ENCODE data around the gene KAT2B.
"Not testable (repeated sequence)": the region's sequence is repeated elsewhere in the genome, so short reads cannot be mapped to it uniquely, and the experiment has no call there.

Gene KAT2B

DNA sequence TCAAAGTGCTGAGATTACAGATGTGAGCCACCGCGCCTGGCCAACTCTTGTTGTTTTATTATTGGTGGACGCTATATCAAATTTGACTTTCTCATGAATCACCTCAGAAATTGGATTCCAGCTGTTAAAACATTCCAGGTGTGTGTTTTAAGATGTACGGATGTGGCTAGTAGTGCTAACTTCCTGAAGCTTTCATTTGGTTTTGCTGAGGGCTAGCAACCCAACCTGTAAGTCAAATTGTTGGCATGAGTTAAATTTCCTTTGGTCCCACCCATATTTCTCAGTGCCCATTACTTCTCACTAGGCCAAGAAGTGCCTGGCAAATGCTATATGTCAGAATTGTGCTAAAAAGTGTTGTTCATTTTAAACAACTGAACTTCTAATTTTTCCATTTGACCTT, 13.1 kb upstream of the KAT2B start:
- H2BK5ac ChIP-seq (ENCODE audit: low read depth, low read length, poor library complexity): no peak overlapping the region
- DNase-seq: no peak
- no peak overlapping the region for H2BK120ac ChIP-seq (ENCODE audit: insufficient read depth, low read length, poor library complexity)
- no peak overlapping the region for H3K18ac ChIP-seq (ENCODE audit: low read length)
- H4K12ac ChIP-seq (ENCODE audit: low read depth, low read length): no peak overlapping the region
- H3K4me1 ChIP-seq (ENCODE audit: control insufficient read depth in 1 of 2, insufficient read depth in 2 of 2, low read length in 2 of 2): no peaks in the 10 kb centered on the region
- H3K79me1 ChIP-seq (ENCODE audit: low read length): no peaks in the 10 kb centered on the region
- no peaks in the 10 kb centered on the region for H3K36me3 ChIP-seq (ENCODE audit: control insufficient read depth in 1 of 2, insufficient read depth in 2 of 2, low read length in 2 of 2)
- no peaks in the 10 kb centered on the region for H3K9me3 ChIP-seq (ENCODE audit: insufficient read depth, low read depth, low read length)
- H3K4me3 ChIP-seq (ENCODE audit: low read depth, low read length): no peak overlapping the region
- WGBS (ENCODE audit: extremely low coverage, insufficient coverage, insufficient read length): no CpG with 5 or more reads among the region's 4 CpGs
- H2BK12ac ChIP-seq (ENCODE audit: low read length): no peak overlapping the region
- no peak overlapping the region for H3K4me2 ChIP-seq (ENCODE audit: low read length)
- no peak overlapping the region for H2AFZ ChIP-seq (ENCODE audit: insufficient read depth, low read length, poor library complexity)
- H3K79me2 ChIP-seq (ENCODE audit: control insufficient read depth, insufficient read depth, low read length, poor library complexity): no peaks in the 10 kb centered on the region
- no peak overlapping the region for H3K27ac ChIP-seq (ENCODE audit: low read depth, low read length)
- H3K4ac ChIP-seq (ENCODE audit: low read depth, low read length): no peak overlapping the region
- no peak overlapping the region for H3K14ac ChIP-seq (ENCODE audit: low read length)
- no peaks in the 10 kb centered on the region for H3K27me3 ChIP-seq (ENCODE audit: insufficient read depth, low read length)
- no peak overlapping the region for H4K8ac ChIP-seq (ENCODE audit: low read depth, low read length)
- no peak overlapping the region for H3K23ac ChIP-seq (ENCODE audit: low read length)
- no peak overlapping the region for H2AK5ac ChIP-seq (ENCODE audit: low read length)
- H4K91ac ChIP-seq (ENCODE audit: low read depth, low read length): no peak overlapping the region
- H3K9ac ChIP-seq (ENCODE audit: low read length): no peak overlapping the region

DNA sequence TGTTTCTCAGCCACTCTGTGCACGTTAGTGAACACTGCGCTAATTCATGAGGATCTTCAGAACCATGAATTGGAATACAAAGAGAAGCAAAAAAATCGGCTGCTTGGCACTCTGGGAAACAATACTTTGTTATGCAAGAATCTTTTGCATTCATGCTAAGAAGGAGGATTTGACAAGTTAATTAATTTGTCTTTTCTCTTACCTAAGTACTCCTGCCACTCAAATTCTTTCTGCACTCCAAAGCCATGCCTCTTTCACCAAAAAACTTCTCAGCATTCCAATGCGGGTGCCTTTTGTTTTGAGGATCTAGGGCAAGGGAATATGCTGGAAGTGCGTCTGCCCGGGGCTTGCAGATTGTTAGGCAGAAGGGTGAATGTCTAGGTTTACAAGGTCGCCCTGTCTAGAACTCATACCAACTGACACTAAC, 11.3 kb upstream of the KAT2B start:
- H2BK120ac ChIP-seq (ENCODE audit: insufficient read depth, low read length, poor library complexity): no peak overlapping the region
- no peak overlapping the region for H3K18ac ChIP-seq (ENCODE audit: low read length)
- no peak overlapping the region for H3K4me2 ChIP-seq (ENCODE audit: low read length)
- no peak overlapping the region for H3K4me3 ChIP-seq (ENCODE audit: low read depth, low read length)
- H3K27ac ChIP-seq (ENCODE audit: low read depth, low read length): no peak overlapping the region
- H3K23ac ChIP-seq (ENCODE audit: low read length): no peak overlapping the region
- H2BK12ac ChIP-seq (ENCODE audit: low read length): no peak overlapping the region
- H2AK5ac ChIP-seq (ENCODE audit: low read length): no peak overlapping the region
- H2BK5ac ChIP-seq (ENCODE audit: low read depth, low read length, poor library complexity): no peak overlapping the region
- H3K4me1 ChIP-seq (ENCODE audit: control insufficient read depth in 1 of 2, insufficient read depth in 2 of 2, low read length in 2 of 2): no peaks in the 10 kb centered on the region
- DNase-seq: peak in 1 of 2 donors; percentile 42
- no peak overlapping the region for H4K8ac ChIP-seq (ENCODE audit: low read depth, low read length)
- no peaks in the 10 kb centered on the region for H3K27me3 ChIP-seq (ENCODE audit: insufficient read depth, low read length)
- H4K91ac ChIP-seq (ENCODE audit: low read depth, low read length): no peak overlapping the region
- no peaks in the 10 kb centered on the region for H3K9me3 ChIP-seq (ENCODE audit: insufficient read depth, low read depth, low read length)
- H3K9ac ChIP-seq (ENCODE audit: low read length): no peak overlapping the region
- H3K14ac ChIP-seq (ENCODE audit: low read length): no peak overlapping the region
- H3K79me2 ChIP-seq (ENCODE audit: control insufficient read depth, insufficient read depth, low read length, poor library complexity): no peaks in the 10 kb centered on the region
- no CpG with 5 or more reads among the region's 7 CpGs for WGBS (ENCODE audit: extremely low coverage, insufficient coverage, insufficient read length)
- no peaks in the 10 kb centered on the region for H3K79me1 ChIP-seq (ENCODE audit: low read length)
- H3K4ac ChIP-seq (ENCODE audit: low read depth, low read length): no peak overlapping the region
- H2AFZ ChIP-seq (ENCODE audit: insufficient read depth, low read length, poor library complexity): peak overlapping the region; percentile 35
- no peak overlapping the region for H4K12ac ChIP-seq (ENCODE audit: low read depth, low read length)
- H3K36me3 ChIP-seq (ENCODE audit: control insufficient read depth in 1 of 2, insufficient read depth in 2 of 2, low read length in 2 of 2): no peaks in the 10 kb centered on the region

DNA sequence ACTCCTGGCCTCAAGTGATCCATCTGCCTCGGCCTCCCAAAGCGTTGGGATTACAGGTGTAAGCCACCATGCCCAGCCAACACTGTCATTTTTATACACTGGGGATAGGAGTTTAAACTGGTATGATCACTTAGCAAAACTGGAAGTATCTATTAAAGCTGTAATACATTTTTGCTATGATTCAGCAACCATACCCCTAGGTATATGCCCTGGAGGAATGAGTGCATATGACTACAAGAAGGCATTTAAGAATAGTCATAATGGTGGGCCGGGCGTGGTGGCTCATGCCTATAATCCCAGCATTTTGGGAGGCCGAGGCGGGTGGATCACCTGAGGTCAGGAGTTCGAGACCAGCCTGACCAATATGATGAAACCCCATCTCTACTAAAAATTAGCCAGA, 8.3 kb upstream of the KAT2B start:
- H3K4me3 ChIP-seq (ENCODE audit: low read depth, low read length); H3K9ac ChIP-seq (ENCODE audit: low read length); H3K36me3 ChIP-seq (ENCODE audit: control insufficient read depth in 1 of 2, insufficient read depth in 2 of 2, low read length in 2 of 2); H3K4ac ChIP-seq (ENCODE audit: low read depth, low read length); H3K27me3 ChIP-seq (ENCODE audit: insufficient read depth, low read length); H2BK5ac ChIP-seq (ENCODE audit: low read depth, low read length, poor library complexity); H4K8ac ChIP-seq (ENCODE audit: low read depth, low read length); H4K12ac ChIP-seq (ENCODE audit: low read depth, low read length); H3K14ac ChIP-seq (ENCODE audit: low read length); H2AK5ac ChIP-seq (ENCODE audit: low read length); H3K79me2 ChIP-seq (ENCODE audit: control insufficient read depth, insufficient read depth, low read length, poor library complexity); H4K91ac ChIP-seq (ENCODE audit: low read depth, low read length); H3K23ac ChIP-seq (ENCODE audit: low read length); H3K18ac ChIP-seq (ENCODE audit: low read length); H2AFZ ChIP-seq (ENCODE audit: insufficient read depth, low read length, poor library complexity); H2BK120ac ChIP-seq (ENCODE audit: insufficient read depth, low read length, poor library complexity); H3K4me1 ChIP-seq (ENCODE audit: control insufficient read depth in 1 of 2, insufficient read depth in 2 of 2, low read length in 2 of 2); H3K9me3 ChIP-seq (ENCODE audit: insufficient read depth, low read depth, low read length); H2BK12ac ChIP-seq (ENCODE audit: low read length); H3K27ac ChIP-seq (ENCODE audit: low read depth, low read length); H3K79me1 ChIP-seq (ENCODE audit: low read length); H3K4me2 ChIP-seq (ENCODE audit: low read length): not testable (repeated sequence)
- DNase-seq: peak; percentile 80 to 92
- no CpG with 5 or more reads among the region's 7 CpGs for WGBS (ENCODE audit: extremely low coverage, insufficient coverage, insufficient read length)

- Histone ChIP-seq H4K12ac (ENCODE audit: low read depth, low read length) (no peak overlapping the region), H3K18ac (ENCODE audit: low read length) (no peak overlapping the region), H3K36me3 (ENCODE audit: control insufficient read depth in 1 of 2, insufficient read depth in 2 of 2, low read length in 2 of 2) (no peaks in the 10 kb centered on the region), H3K4me1 (ENCODE audit: control insufficient read depth in 1 of 2, insufficient read depth in 2 of 2, low read length in 2 of 2) (no peaks in the 10 kb centered on the region), H3K23ac (ENCODE audit: low read length) (no peak overlapping the region), H2BK5ac (ENCODE audit: low read depth, low read length, poor library complexity) (no peak overlapping the region), H3K4ac (ENCODE audit: low read depth, low read length) (no peak overlapping the region), H4K91ac (ENCODE audit: low read depth, low read length) (no peak overlapping the region), H3K9me3 (ENCODE audit: insufficient read depth, low read depth, low read length) (no peaks in the 10 kb centered on the region), H2AK5ac (ENCODE audit: low read length) (no peak overlapping the region), H3K79me2 (ENCODE audit: control insufficient read depth, insufficient read depth, low read length, poor library complexity) (peaks cover 2% of the 10 kb centered on the region), H2BK12ac (ENCODE audit: low read length) (no peak overlapping the region), H3K79me1 (ENCODE audit: low read length) (no peaks in the 10 kb centered on the region), H4K8ac (ENCODE audit: low read depth, low read length) (no peak overlapping the region), H3K27me3 (ENCODE audit: insufficient read depth, low read length) (no peaks in the 10 kb centered on the region), H3K9ac (ENCODE audit: low read length) (no peak overlapping the region), H3K4me2 (ENCODE audit: low read length) (no peak overlapping the region), H2AFZ (ENCODE audit: insufficient read depth, low read length, poor library complexity) (no peak overlapping the region), H2BK120ac (ENCODE audit: insufficient read depth, low read length, poor library complexity) (no peak overlapping the region), H3K14ac (ENCODE audit: low read length) (no peak overlapping the region), H3K27ac (ENCODE audit: low read depth, low read length) (no peak overlapping the region), H3K4me3 (ENCODE audit: low read depth, low read length) (no peak overlapping the region)
- no peak for DNase-seq
- WGBS (ENCODE audit: extremely low coverage, insufficient coverage, insufficient read length): no CpG with 5 or more reads among the region's 4 CpGs
These were observed 5.2 kb upstream of the KAT2B start for GRCh38 chr3:20035019-20035418.
